IPS-18c (cell line): ENCODE results near the gene ADCYAP1R1.

Source experiments
- H3K4me3 ChIP-seq: 2 replicates; pipeline ENCODE4 v1.7.0; 2013; ENCODE audit warnings: low read depth, mild to moderate bottlenecking, low read length, moderate library complexity; ENCODE audit not compliant: insufficient read depth
- H3K9me3 ChIP-seq: one replicate; pipeline ENCODE4 v1.6.1; 2013; ENCODE audit warnings: mild to moderate bottlenecking, low read length, moderate library complexity; ENCODE audit not compliant: control insufficient read depth, insufficient read depth

Gene ADCYAP1R1

GRCh38 chr7:31095286-31096197, 43.4 kb downstream of the ADCYAP1R1 start:
- Histone ChIP-seq H3K9me3 (no peaks in the 10 kb centered on the region), H3K4me3 (no peak overlapping the region)

GRCh38 chr7:31096198-31096876, 44.2 kb downstream of the ADCYAP1R1 start:
- H3K9me3 ChIP-seq, result no peaks in the 10 kb centered on the region
- no peak overlapping the region for H3K4me3 ChIP-seq

- no peak overlapping the region for H3K4me3 ChIP-seq
- no peaks in the 10 kb centered on the region for H3K9me3 ChIP-seq
Observed at GRCh38 chr7:31096877-31097258, 44.8 kb downstream of the ADCYAP1R1 start.

GRCh38 chr7:31098642-31099360, 46.7 kb downstream of the ADCYAP1R1 start:
- Histone ChIP-seq H3K4me3 (no peak overlapping the region), H3K9me3 (no peaks in the 10 kb centered on the region)

- Histone ChIP-seq H3K9me3 (no peaks in the 10 kb centered on the region), H3K4me3 (no peak overlapping the region)
Observed at GRCh38 chr7:31099451-31100444, 47.6 kb downstream of the ADCYAP1R1 start.

- Histone ChIP-seq H3K4me3 (no peak overlapping the region), H3K9me3 (no peaks in the 10 kb centered on the region)
Observed at GRCh38 chr7:31100445-31100844, 48.3 kb downstream of the ADCYAP1R1 start.

- Histone ChIP-seq H3K4me3 (no peak overlapping the region), H3K9me3 (no peaks in the 10 kb centered on the region)
Observed at GRCh38 chr7:31100871-31101270, 48.8 kb downstream of the ADCYAP1R1 start.

GRCh38 chr7:31101544-31101943, 49.4 kb downstream of the ADCYAP1R1 start:
- H3K9me3 ChIP-seq, result no peaks in the 10 kb centered on the region
- no peak overlapping the region for H3K4me3 ChIP-seq

- H3K4me3 ChIP-seq, result no peak overlapping the region
- no peaks in the 10 kb centered on the region for H3K9me3 ChIP-seq
Observed at GRCh38 chr7:31102151-31102972, 50.3 kb downstream of the ADCYAP1R1 start.

GRCh38 chr7:31102973-31103850, 51.1 kb downstream of the ADCYAP1R1 start:
- no peaks in the 10 kb centered on the region for H3K9me3 ChIP-seq
- H3K4me3 ChIP-seq, result no peak overlapping the region

- Histone ChIP-seq H3K9me3 (peaks cover 2% of the 10 kb centered on the region), H3K4me3 (no peak overlapping the region)
Observed at GRCh38 chr7:31104361-31105255, 52.5 kb downstream of the ADCYAP1R1 start.

GRCh38 chr7:31105256-31105950, 53.3 kb downstream of the ADCYAP1R1 start:
- peaks cover 2% of the 10 kb centered on the region for H3K9me3 ChIP-seq
- no peak overlapping the region for H3K4me3 ChIP-seq

GRCh38 chr7:31106303-31107105, 54.4 kb downstream of the ADCYAP1R1 start:
- Histone ChIP-seq H3K9me3 (peaks cover 2% of the 10 kb centered on the region), H3K4me3 (no peak overlapping the region)
